Rectal smooth muscle tissue (tissue), 1 donor: ENCODE data around the gene KLHDC7B.

Source experiments
- H3K27ac ChIP-seq: one replicate; pipeline ENCODE4 v1.7.0; 2013; ENCODE audit warnings: low read depth, low read length, inconsistent platforms
- H3K27me3 ChIP-seq: one replicate; pipeline ENCODE4 v1.7.0; 2013; ENCODE audit warnings: low read length; ENCODE audit not compliant: control insufficient read depth, insufficient read depth
- H3K36me3 ChIP-seq: one replicate; pipeline ENCODE4 v1.7.0; 2013; ENCODE audit warnings: low read length; ENCODE audit not compliant: control insufficient read depth, insufficient read depth
- H3K4me1 ChIP-seq: one replicate; pipeline ENCODE4 v1.7.0; 2013; ENCODE audit warnings: low read length; ENCODE audit not compliant: control insufficient read depth, insufficient read depth
- H3K4me3 ChIP-seq: one replicate; pipeline ENCODE4 v1.7.0; 2013; ENCODE audit warnings: low read length
- H3K9ac ChIP-seq: one replicate; pipeline ENCODE4 v1.7.0; 2013; ENCODE audit warnings: low read length

The KLHDC7B gene

DNA sequence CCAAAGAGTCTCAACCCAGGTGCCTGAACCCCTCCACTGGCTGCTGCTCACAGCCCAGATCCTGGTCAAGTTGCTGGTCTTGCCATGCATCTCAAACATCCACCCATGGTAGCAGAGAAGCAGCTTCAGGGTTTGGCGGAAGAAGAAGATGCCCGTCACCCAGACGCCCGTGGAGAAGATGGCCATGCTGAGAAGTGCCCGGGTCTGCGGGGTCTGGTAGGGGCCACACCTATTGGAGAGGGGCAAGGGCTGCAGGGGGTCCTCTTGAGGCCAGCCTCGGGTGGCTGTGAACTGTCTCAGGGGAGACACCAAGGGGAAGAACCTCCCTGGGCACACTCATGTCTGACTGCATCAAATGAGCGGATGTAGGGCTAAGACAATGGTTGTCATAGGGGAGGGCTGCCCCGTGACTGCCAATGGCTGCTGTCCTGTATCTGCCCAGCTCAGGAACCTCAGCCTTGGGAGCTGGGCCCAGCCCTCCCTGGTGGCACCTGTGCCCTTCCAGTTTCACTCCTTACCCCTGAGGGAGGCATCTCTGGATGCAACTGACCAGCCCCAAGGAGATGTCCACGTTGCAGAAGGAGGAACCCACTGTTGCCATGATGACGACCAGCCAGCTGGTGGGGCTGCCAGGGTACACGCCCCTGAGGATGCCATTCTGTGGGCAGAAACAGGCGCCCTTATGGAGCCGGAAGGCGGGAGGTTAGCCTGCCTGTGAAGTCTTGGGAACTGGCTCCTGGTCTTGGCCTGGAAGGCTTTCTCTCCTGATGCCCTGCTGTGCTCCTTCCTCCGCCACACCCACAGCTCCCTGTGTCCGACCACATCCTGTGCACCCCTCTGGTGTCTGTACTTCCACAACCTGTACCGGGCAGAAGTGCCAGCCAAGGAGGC is 31.4 kb downstream of the KLHDC7B start:
- H3K27ac ChIP-seq = no peak overlapping the region
- peaks cover 6% of the 10 kb centered on the region for H3K4me1 ChIP-seq
- peaks cover 6% of the 10 kb centered on the region for H3K27me3 ChIP-seq
- H3K4me3 ChIP-seq = no peak overlapping the region
- H3K36me3 ChIP-seq = no peaks in the 10 kb centered on the region
- H3K9ac ChIP-seq = no peak overlapping the region

- Histone ChIP-seq H3K9ac (no peak overlapping the region), H3K27ac (no peak overlapping the region), H3K36me3 (no peaks in the 10 kb centered on the region), H3K4me1 (peaks cover 6% of the 10 kb centered on the region), H3K4me3 (no peak overlapping the region), H3K27me3 (peaks cover 6% of the 10 kb centered on the region)
Measured at GRCh38 chr22:50577697-50577986, 31.9 kb downstream of the KLHDC7B start.

DNA sequence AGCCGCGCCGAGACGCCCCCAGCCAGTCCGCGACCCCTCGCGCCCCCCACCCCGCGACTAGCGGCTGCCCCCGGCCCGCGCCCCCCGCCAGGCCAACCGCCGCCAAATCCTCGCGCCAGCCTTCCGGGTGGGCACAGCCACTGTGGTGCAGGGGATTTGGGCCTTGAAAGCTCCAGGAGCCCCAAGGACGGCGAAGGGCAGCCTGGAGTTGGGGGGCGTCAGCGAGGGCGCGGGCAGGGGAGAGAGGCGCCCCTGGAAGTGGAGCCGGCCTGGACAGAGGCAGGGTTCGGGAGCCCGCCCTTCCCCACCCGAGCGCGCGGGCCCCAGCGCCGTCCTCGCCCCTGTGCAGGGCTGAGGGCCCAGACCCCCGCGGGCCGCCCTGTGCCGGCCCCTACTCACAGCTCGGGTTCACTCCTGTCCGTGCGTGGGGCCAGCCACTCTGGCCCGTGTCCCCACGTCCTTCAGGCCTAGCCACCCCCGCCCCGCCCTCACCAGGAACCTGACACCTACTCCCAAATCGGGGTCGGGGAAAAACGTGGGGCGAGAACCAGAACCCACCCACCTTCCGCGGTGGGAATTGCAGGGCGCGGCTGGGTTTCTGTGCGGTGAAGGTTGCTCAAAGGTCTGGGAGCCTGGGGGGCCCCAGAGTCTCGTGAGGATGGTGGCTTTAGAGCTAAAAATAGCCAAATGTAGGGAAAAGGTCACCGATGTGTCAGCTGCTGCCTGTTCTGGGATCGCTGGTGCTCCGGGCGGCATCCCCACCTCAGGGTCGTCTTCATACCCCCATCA is 32.5 kb downstream of the KLHDC7B start, which contains the start of gene CPT1B:
TSS of gene CPT1B (minus strand) at position 441 of the 789 bp plus-strand sequence. CDS start 512 bp downstream, outside the sequence.
- H3K27ac ChIP-seq = no peak within 1 kb of the TSS
- H3K36me3 ChIP-seq = no peaks in the 10 kb centered on the region
- no peak within 1 kb of the TSS for H3K4me3 ChIP-seq
- peaks cover 6% of the 10 kb centered on the region for H3K4me1 ChIP-seq
- no peak within 1 kb of the TSS for H3K9ac ChIP-seq
- H3K27me3 ChIP-seq = peaks cover 6% of the 10 kb centered on the region

DNA sequence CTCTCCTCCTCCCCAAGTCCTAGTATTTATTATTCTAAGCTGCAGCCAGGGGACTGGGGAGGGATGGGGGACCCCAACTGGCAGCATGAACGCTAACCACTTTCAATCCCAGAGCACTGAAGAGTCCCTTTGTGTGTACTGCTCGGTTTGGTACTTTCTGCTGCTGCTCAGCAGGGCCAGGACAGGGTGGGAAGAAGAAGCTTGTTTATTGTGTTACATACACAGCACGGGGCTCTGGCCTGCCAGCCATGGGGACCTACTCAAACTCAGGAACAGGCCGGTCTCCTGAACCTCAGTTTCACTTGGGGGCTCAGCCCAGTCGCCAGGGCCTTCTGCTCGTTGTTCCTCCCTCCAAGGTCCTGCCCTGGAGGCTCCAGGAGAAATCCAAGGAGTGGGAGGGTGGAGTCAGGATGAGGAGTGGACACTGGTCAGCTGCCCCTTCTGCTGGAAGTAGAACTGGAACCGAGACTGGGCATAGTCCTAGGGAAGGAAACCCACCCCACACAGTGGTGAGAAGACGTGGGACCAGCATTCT is 33.1 kb downstream of the KLHDC7B start:
- H3K4me3 ChIP-seq = no peak overlapping the region
- no peak overlapping the region for H3K9ac ChIP-seq
- peaks cover 11% of the 10 kb centered on the region for H3K4me1 ChIP-seq
- H3K36me3 ChIP-seq = no peaks in the 10 kb centered on the region
- H3K27ac ChIP-seq = no peak overlapping the region
- peaks cover 6% of the 10 kb centered on the region for H3K27me3 ChIP-seq

- Histone ChIP-seq H3K9ac (no peak overlapping the region), H3K4me1 (peaks cover 11% of the 10 kb centered on the region), H3K36me3 (no peaks in the 10 kb centered on the region), H3K4me3 (no peak overlapping the region), H3K27ac (no peak overlapping the region), H3K27me3 (peaks cover 6% of the 10 kb centered on the region)
Measured at GRCh38 chr22:50579752-50580151, 34.1 kb downstream of the KLHDC7B start.

GRCh38 chr22:50581031-50581949 is 35.6 kb downstream of the KLHDC7B start:
- H3K27ac ChIP-seq = no peak overlapping the region
- no peaks in the 10 kb centered on the region for H3K36me3 ChIP-seq
- peak overlapping the region; percentile 77 for H3K4me3 ChIP-seq
- peaks cover 6% of the 10 kb centered on the region for H3K27me3 ChIP-seq
- peak overlapping the region; percentile 20 for H3K9ac ChIP-seq
- H3K4me1 ChIP-seq = peaks cover 11% of the 10 kb centered on the region

GRCh38 chr22:50581950-50582492 is 36.3 kb downstream of the KLHDC7B start:
- Histone ChIP-seq H3K4me3 (peak overlapping the region; percentile 77), H3K27me3 (peaks cover 6% of the 10 kb centered on the region), H3K27ac (peak overlapping the region; percentile 97), H3K36me3 (no peaks in the 10 kb centered on the region), H3K4me1 (peaks cover 11% of the 10 kb centered on the region), H3K9ac (peak overlapping the region; percentile 88)

DNA sequence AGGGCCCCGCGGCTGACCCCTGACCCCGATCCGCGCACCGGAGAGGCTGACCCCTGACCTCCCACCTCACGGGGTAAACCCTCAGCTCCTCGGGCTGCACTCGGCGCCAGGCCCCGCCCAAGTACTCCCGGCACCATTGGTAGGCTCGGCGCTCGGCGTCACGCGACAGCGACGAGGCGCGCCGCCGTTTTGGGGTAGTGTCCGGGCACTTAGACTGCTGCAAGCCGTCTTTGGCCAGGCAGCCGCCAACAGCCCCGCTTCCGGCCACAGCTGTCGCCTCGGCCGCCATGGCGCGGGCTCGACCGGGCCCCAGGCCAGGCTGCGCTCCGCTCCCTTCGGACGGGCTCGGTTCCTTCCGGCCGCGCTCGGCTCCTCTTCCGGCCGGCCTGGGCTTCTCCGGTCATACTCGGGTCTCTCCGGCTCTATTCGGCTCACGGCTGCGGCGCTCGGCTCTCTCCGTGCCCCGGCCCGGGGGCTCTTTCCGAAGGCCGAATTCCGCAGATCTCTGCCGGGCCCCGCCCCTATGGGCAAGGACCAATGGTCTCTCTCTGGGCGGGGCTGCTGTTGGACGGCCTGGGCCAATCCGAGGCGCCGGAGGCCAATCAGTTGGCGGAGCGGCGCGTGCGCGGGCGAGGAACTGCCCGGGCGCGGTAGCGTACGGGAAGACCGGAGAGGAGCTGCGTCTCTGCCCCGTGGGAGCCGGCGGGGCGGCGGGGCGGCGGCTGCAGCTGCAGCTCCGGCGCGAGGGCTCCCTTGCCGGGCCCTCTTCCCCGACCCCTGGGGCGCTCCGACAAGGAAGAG is 37.0 kb downstream of the KLHDC7B start, which contains the start of gene CHKB:
TSS of gene CHKB (minus strand) at position 357 of the 801 bp plus-strand sequence. CDS start at position 289, 68 bp downstream.
- peak within 1 kb of the TSS; percentile 97 for H3K27ac ChIP-seq
- H3K36me3 ChIP-seq = no peaks in the 10 kb centered on the region
- no peaks in the 10 kb centered on the region for H3K27me3 ChIP-seq
- H3K4me3 ChIP-seq = peak within 1 kb of the TSS; percentile 88
- peaks cover 11% of the 10 kb centered on the region for H3K4me1 ChIP-seq
- peak within 1 kb of the TSS; percentile 88 for H3K9ac ChIP-seq

GRCh38 chr22:50583294-50583861 is 37.7 kb downstream of the KLHDC7B start:
- Histone ChIP-seq H3K36me3 (no peaks in the 10 kb centered on the region), H3K4me3 (peak overlapping the region; percentile 88), H3K27me3 (no peaks in the 10 kb centered on the region), H3K27ac (peak overlapping the region; percentile 42), H3K9ac (peak overlapping the region; percentile 60), H3K4me1 (peaks cover 11% of the 10 kb centered on the region)

GRCh38 chr22:50584106-50585096 is 38.7 kb downstream of the KLHDC7B start:
- Histone ChIP-seq H3K27me3 (no peaks in the 10 kb centered on the region), H3K4me3 (no peak overlapping the region), H3K4me1 (peaks cover 6% of the 10 kb centered on the region), H3K36me3 (no peaks in the 10 kb centered on the region), H3K27ac (no peak overlapping the region), H3K9ac (no peak overlapping the region)
